Activated naive CD4-positive, alpha-beta T cell treated with anti-CD3 and anti-CD28 coated beads, Interleukin-2, amount 50 U/mL, for 16 hours (primary cell): ENCODE results near the gene TMEM132D.
"Not testable (repeated sequence)": the region's sequence is repeated elsewhere in the genome, so short reads cannot be mapped to it uniquely, and the experiment has no call there.

Experiments used
- DNase-seq: peaks from one replicate; pipeline ENCODE4 v3.0.0-alpha.2; 2020

Gene TMEM132D

DNA sequence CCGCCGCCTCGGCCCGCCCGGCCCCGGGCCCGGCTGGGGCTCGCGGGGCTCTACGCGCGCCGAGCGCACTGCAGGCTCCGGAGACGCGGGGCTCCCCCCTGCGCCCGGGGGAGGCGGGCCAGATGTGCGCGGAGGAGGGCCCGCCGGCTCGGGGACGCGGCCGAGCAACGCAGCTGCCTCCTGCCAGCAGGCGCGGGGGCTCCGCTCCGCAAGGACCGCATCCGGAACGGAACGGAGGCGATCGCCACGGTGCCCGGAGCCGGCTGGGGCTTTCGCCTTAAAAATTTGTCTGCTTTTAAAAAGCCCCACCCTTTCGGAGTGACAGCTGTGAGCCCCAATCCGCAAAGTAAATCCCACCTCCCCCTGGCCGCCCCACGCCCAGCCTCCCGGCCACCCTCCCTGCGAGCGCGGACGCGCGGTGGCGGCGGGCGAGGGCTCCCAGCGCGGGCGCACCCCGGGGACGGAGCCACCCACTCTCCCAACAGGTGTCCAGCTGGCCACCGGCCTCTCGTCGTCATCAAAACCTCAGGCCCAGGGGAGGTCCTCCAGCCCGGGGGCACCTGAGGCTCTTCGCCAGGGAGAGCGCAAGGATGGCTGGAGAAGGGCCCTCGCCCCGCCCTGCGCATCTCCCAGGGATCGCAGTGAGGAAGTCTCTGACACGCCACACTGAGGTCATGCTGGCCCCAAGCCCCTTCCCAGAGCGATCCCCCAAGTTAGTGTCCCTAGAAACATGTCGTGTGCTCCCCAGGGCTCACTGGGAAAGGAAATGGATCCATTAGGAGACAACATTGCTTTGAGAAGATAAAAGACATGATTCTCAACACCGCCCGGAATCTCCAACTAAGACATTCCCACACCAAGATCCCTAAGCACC is at the start of gene TMEM132D:
Gene TMEM132D (minus strand): TSS at position 70 of the 874 bp plus-strand sequence.
- DNase-seq = no peak

DNA sequence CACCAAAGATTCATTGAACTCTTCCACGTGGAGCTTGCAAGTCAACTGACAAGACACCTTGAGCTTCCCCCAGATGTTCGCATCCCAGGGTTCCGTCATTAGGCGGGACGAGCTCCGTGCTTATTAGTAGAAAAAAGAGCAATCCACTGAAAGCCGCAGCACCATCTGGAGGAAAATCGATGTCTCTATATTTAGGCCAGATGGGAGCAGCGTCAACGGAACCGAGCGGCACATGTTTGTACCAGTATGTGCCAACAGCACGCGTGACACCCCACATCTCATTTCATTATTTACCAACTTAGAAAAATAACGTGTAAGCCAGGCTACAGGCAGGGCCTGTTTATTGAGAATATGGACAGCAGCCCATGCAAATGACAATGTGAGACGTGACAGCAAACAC is 45.8 kb upstream of the TMEM132D start:
- DNase-seq = no peak

DNA sequence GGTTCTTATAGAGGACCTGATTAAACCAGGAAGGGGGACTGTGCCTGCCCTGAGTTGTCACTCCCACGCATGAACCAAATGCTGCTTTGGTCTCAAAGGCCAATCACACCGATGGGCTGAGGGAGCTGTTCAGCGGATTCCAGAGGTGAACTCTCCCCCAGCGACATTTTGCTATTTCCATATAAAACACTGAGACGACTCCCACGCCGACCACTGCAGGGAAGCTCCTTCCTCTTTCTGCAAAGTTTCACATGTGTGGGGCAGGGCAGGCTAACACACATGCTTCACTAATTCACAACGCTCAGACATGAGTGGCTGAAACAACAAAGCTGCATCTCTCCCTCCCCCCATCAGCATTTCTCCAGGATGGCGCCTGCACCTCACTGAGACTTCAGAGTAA is 37.8 kb upstream of the TMEM132D start:
- DNase-seq = no peak

DNA sequence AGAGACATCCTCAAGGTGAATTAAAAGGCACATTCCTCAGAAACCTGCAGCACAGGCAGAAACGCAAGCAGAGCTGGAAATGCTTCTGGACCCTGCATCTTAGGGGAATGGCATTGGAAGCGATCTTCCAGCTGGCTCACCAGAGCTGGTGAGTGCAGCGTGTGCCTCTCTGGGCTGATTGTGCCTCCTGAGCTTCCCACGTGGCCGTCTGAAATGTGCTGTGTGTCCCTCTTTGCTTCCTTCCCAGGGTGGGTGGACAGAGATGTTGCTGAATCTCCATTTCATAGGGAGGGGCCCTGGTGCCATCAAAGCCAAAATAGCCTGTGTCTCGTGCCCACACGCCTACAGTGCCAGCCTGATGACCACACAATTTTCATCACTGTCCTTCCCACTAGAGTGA is 34.3 kb upstream of the TMEM132D start:
- DNase-seq = no peak

DNA sequence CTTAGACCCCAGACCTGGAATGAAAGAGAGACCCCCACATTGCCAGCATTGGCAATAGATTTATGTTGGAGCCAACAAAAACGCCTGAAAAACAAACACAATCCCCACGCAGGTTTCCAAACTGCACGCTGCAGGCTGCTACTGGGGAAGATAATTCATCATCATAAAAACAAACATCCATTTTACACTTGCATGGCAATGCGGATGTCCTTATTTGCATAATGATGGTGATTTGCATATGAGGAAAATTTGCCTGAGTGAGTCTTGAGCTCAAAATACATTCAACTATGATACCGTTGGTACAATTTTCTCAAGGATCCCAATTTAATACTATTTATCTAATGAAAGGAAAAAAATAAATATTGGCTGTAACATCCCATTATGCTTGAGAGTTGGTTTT is 33.6 kb upstream of the TMEM132D start:
- DNase-seq = no peak

DNA sequence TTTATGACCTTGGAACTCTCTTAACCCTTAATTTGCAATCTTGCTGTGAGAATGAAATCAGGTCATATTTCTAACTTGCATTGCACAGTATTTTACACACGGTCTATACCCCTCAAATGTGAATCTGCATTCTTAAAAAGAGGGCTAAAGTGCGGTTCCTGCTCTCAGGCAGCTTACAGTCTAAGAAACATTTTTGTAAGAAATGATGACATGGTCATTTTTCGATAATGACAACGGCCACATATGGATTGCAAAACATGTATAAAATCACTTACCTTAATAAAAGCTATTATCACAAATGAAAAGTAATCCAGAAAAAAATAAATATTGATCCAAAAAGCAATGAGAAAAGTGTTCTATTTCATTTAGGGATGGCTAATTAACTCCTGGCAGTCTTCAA is 24.8 kb upstream of the TMEM132D start:
- DNase-seq = no peak

DNA sequence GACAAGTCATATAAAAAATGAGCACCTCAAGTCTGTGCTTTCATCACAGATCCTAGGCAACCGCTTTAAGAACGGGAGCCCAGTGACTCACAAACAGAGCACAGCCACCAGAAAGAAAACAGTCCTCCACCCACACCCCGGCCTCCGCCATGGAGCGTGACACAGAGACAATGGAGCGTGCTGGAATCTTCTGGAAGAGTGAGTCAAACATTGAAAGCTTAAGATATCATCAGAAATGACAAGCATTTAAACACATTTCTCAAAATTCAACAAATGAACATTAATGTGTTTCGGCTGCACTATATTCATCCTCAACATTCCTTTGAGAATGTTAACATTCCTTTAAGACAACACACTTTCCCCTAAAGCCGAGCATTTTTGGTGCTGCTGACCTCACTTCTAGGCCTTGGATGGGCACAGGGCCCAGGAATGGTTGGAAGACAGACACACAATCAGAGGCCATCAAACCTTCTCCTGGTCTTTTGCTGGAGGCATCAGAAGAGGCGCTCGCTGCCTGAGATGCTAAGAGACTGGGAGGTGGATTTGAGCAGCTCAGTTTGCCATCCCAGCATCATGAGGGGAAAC is 23.6 kb upstream of the TMEM132D start:
- no peak for DNase-seq

DNA sequence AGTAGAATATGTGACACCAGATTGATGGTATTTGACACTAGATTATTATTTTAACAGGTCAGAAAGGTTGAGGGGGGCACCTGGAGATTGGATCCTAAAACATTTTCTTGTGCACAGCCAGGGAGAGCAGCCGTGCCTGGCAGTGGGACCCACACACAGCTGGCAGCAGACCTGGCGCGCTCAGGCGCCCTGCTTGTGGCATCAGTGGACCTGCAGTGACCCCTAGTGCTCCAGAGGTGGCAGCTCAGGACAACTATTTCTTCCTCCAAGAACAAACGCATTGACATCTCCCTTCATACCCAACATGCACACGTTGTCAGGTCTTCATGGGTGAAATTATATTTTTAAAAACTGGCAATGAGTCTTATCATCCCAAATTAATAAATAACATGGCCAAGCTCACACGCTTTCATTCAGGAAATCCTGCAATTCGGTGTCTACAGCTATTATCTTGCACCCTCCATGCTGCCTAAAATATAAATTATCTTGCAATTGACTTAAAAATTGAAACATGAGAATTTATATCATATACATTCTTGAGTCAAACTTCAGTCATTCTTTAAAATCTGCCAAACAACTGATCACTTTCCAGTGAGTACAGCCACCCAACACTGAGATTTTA is 7.7 kb upstream of the TMEM132D start:
- no peak for DNase-seq

DNA sequence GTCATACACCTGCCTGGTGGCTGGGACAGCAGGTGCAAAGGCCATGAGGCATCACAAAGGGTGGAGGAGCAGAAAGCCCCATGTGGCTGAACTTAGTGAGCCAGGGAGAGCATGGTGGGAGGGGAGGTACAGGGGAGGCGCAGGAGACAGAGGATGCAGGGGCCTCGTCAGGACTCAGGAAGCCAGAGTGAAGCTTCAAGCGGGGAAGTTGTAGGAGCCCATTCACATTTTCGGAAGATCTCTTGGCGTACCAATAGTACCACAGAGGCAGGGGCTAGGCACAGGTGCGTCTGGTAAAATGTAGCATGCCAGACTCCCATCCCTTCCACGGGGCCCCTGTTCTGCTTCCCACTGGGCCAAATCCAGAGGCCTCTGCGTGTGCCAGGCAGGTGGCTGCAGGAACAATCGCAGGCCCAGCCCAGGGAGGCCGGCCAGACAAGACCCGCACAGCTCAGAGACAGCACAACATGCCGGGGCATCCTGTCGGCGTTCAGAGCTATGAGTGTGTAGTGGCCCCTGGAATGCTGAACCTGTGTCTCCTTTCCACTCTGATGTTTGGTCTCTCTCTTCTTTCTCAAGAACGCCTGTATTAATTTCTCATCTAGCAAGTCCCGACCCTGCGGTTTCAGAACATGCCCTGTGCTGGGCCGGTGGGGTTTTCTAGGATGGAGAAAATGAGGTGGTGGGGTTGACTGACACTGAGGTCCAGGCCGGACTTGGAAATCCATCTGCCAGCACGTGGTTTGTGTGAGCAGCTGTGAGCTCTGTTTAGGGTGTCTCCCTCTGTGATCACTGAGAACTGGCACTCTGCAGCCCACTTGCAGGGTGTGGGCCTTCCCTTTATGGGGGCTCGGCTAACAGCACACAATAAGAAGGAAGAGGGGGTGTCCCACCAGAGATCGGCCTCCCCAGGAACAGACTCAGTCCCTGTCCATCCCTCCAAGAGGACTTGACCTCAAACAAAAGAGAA is 5.5 kb upstream of the TMEM132D start:
- DNase-seq = no peak

DNA sequence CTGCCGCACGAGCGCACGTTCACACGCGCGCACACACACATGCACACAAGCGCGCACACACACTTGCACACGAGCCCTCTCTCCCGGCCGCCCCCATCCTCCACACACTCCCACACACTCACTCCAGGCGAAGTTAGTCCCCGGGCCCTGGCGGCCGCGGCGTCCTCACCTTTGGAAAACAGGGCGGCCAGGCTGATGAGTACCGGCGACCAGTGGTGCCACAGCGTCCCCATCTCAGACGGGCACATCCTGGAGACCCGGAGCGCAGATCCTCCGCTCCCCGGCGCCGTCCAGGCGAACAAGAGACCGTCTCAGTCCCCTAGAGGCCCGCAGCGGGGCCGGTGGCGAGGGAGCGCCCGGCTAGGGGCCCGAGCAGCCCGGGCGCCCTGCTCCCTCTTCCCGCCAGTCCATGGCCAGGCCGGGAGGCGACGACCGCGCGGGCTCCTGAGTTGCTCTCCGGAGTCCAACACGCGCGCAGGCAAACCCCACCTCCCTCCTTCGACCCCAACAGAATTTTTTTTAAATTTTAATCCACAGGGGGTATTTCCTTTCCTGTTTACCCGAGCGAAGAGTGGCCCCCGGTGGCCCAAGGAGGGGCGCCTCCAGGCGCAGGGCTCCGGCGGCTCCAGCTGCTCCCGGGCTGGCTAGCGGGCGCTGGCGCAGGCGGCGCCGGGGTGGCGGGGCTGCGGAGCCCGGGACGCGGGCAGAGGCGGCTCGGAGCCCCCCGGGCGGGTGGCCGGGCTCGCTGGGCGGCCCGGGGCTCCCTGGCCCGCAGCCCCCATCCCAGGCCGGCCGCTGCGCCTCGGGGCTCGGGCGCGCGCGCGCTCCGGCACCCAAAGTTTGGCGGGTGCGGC is 506 bp downstream of the TMEM132D start:
- no peak for DNase-seq

DNA sequence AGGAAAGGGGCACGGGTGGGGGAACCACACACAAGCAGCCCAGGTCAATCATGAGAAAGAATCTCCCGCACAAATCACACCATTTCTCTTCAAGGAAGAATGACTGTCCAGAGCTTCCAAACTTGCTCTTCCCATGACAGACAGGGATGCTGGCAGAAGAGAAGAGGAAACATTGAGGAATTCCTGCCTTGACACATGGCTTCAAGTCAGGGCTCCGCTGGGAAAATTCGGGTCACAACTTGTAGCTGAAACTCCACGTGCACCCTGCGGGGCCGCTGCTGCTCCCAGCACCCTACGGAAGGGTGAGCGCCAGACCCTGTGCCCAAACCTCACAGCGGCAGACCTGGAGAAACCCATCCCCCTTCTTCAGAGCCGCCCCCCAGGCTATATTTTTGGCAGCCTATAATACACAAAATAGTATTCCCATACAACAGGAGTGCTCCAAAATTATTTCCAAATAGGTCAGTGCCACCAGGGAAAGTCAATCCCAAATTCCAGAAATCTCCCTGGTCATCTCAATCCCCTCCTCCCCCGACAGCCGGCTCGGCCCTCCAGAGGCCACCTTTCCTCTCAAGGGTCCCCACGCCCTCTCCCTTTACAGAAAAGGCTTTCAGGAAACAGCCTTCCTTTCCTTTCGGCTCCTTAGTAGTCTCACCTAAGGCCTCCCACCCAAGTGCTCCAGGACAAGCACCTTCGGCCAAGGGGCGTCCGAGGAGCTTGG is 1.3 kb downstream of the TMEM132D start:
- DNase-seq = no peak

DNA sequence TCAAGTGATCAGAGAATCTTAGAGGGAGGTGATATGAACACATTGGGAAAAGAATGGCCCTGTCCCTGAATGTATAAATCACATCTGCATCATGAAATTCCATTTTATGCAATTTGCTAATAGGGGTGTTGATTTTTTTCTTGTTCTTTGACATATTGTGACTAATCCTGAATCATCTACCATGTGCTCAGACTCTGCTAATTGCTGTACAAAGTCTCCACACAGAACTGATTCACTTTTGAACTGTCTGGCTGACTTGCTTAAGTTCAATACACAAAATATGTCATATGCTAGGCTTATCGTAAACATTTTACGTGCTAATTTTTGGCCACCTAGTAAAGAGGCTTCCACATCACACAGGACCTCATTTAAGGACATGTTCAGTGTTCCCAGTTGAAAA is 2.6 kb downstream of the TMEM132D start:
- no peak for DNase-seq

DNA sequence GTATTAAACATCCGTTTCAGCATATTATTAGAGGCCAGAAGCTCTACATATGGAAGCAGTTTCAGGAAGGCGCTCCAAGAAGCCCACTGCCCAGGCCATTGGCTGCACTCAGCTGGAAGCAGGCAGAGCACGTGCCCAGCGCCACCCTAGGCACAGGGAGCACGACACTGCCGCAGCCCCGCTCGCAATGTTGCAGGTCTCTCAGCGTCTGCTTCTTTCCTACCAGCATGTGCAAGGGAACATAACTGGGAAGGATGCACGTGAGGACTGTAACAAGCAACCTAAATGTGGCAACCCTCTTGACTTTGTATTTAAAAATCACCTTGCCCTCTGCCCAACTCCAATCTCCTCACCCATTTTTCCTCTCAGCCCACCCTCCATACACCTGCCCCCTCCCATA is 3.5 kb downstream of the TMEM132D start:
- DNase-seq = no peak

DNA sequence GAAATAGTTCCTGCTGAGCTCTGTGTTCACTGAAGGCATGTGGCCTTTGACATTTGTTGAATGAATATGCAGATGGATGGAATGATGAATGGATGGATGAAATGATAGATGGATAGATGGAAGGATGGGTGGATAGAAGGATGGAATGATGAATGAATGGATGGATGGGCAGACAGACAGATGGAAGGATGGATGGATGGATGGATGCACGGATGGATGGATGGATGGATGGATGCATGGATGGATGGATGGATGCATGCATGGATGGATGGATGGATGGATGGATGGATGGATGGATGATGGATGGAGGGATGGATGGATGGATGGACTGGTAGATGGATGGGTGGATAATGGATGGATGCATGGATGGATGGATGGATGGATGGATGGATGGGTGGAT is 4.8 kb downstream of the TMEM132D start:
- not testable (repeated sequence) for DNase-seq

DNA sequence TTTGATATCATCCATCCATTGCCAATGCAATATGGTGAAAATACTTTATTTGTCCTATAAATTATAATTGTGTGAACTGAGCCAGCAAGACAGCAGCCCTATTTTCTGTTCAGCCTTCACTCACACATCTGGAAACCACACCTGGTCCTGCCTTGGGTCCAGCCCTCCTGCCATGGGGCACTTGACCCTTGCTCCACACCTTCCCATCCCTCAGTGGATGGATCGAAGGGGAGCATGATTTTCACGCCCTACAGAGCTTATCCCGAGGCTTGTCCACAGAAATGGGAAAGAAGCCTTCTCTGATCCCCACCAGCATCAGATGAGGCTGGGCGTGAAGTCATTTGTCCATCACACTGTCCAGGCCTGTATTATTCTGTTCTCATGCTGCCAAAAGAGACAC is 10.1 kb downstream of the TMEM132D start:
- no peak for DNase-seq

DNA sequence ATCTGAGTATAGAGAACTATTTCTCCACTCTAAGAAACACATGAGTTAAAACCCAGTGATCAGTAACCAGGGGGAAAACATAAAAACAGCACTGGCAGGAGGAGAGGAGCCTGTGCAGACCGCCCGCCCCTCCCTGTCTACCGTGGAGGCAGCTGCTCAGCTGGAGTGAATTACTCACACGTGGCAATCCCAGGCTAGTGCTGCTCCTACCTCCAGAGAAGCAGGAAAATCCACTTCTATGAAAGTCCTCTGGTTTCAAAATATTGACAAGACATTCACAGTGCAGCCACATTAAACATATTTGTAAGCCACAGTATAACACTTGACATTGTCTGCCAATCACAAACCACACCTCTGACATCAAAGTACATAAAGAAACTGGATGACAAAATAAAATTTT is 16.7 kb downstream of the TMEM132D start:
- DNase-seq = no peak

DNA sequence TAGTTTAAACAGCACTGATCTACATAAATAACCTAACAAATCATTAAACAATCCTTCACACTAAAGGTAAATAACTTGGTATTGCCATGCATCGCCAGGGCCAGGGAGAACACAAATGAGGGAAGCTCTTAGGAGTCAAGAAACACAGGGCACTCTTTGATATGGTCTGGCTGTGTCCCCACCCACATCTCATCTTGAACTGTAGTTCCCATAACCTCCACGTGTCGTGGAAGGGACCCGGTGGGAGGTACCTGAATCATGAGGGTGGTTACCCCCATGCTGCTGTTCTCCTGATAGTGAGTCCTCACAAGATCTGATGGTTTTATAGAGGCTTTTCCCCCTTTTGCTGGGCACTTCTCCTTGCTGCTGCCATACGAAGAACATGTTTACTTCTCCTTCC is 17.3 kb downstream of the TMEM132D start:
- no peak for DNase-seq

DNA sequence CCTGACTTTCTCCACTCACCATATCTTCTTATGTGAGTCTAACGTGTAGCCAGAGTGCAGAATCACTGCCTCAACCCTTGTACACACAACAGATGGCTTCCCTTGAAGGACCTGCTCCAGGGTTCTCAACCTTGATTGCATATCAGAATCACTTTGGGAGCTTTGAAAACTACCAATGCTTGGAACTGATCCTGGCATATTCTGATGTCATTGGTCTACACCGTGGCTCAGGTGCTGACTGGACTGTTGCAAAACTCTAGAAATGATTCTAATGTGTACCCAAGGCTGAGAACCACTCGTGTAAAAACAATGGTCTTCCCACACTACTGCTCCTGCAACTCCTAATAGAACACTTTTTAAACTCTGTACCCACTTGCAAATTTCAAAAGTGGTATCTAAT is 18.5 kb downstream of the TMEM132D start:
- DNase-seq = no peak

DNA sequence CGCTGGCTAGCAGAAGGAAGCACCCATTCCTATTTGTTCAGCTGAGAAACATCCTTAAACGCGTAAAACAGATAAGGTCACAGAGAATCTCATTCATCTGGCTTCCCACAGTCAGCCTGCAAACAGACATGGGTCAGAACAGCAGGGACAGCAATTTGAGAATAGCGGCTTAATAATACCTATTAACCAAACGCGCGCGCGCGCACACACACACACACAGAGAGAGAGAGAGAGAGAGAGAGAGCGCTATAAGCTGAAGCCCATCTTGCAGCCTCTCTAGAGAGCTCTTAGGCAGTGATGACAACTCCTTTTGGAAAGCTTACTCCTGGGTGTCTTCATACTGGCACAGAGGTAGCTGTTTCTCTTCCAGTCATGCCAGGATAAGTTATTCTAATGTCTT is 26.4 kb downstream of the TMEM132D start:
- no peak for DNase-seq

DNA sequence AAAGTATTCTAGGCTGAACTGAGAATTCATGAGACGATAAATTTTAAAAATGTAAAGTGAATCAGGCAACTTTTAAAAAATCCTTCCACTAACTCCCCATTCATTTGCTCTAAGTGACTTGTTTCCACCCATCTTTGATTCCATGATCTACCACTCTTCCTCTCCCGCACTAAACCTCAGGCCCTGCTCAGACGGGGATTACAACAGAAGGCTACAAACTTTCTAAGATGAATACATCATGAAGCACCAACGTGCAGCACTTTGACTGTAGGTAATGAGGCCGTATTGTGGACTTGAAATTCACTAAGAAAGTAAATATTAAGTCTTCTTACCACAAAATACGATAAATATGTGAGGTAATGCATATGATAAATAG is 30.0 kb downstream of the TMEM132D start:
- no peak for DNase-seq

DNA sequence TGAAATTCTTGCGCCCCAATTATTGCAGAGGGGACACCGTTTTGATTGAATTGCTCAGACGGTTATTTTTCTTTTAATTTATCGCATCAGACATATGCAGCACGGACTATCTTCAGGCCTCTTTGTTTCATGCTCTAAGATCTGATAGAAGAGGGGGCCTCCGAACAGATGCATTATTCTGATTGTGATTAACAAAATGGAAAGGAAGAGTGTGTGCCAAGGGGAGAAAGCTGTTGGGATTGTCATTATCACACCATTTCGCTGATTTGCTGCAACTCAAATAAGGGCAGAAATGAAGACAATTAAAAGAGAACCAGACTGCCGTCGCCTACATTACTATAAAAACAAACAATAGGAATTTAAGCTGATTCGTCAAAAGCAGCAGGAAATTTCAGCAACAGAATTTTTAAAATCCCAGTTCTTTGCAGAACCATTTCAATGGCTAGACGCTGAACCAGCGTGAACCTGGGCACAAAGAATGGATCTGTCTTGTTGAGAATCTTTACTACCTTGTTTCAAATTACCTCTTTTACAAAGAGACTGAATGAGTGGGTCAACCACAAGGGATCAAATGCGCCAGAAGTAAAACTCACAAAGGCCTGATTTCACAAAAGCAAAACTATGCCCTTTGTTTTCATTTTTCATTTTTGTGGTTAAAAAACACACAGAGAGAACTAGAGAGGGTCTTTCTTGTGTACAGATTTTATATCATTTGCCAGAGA is 30.6 kb downstream of the TMEM132D start:
- DNase-seq = no peak
